Tibial nerve (tissue), 4 donors: ENCODE measurements around the gene CDH13. TPM values are rescaled to one million over a fixed set of nuclear protein-coding genes. Genes with fewer than 3 reads are reported as not detected.

Experiments
- DNase-seq, 2 donors: peaks; one replicate each; pipeline ENCODE4 v3.0.0-alpha.2; 2019; ENCODE audit warnings: low spot score in 2 of 2
- H3K27ac ChIP-seq, 4 donors: fragments of 200-600 bp; sonication (generic) in 3 of 4; one replicate each; pipeline ENCODE4 v1.5.1; 2017 to 2019; ENCODE audit warnings: mild to moderate bottlenecking in 1 of 4
- H3K27me3 ChIP-seq, 2 donors: fragments of 200-600 bp; sonication (generic) in 1 of 2; one replicate each; pipeline versions ENCODE4 v1.5.1 to v1.6.0; 2017 to 2019
- H3K36me3 ChIP-seq, 3 donors: fragments of 200-600 bp; sonication (generic); one replicate each; pipeline ENCODE4 v1.5.1; 2018 to 2019
- H3K4me1 ChIP-seq, 4 donors: fragments of 200-600 bp; sonication (generic) in 3 of 4; one replicate each; pipeline ENCODE4 v1.5.1; 2017 to 2019
- H3K4me3 ChIP-seq, 4 donors: fragments of 200-600 bp; sonication (generic) in 3 of 4; one replicate each; pipeline ENCODE4 v1.5.1; 2017 to 2019; ENCODE audit warnings: mild to moderate bottlenecking in 1 of 4, moderate library complexity in 1 of 4
- H3K9me3 ChIP-seq, 4 donors: fragments of 200-600 bp; sonication (generic) in 3 of 4; one replicate each; pipeline ENCODE4 v1.5.1; 2017 to 2019
- EP300 ChIP-seq, 2 donors: sonication (generic); formaldehyde crosslinking; IDR thresholded peaks; one replicate each; pipeline ENCODE4 v1.6.1; 2017; ENCODE audit warnings: antibody characterized with exemption in 2 of 2, mild to moderate bottlenecking in 1 of 2
- POLR2A ChIP-seq, 2 donors: fragments of 450-650 bp; IDR thresholded peaks; one replicate each; pipeline ENCODE4 v1.6.1; 2017; ENCODE audit warnings: antibody characterized with exemption in 2 of 2, mild to moderate bottlenecking in 2 of 2, moderate library complexity in 2 of 2
- WGBS, 2 donors: methylation state at CpG; one replicate each; pipeline ENCODE4 v1.1.5; 2018; 5-methylcytosine and 5-hydroxymethylcytosine counted together
- total RNA-seq, 4 donors: library from RNA; depleted of rRNA; stranded (reverse); fragments of >200 nt; gene quantifications; one replicate each; pipeline ENCODE4 v1.1.0, GENCODE V29; 2016
- TF ChIP-seq, protein P1 (sequence below), 5 experiments: fragments of 200-600 bp in 3 of 5; fragments of 450-650 bp in 2 of 5; sonication (generic) in 3 of 5; IDR thresholded peaks; one replicate each; pipeline ENCODE4 v1.5.1; 2016 to 2019; ENCODE audit warnings: antibody characterized with exemption in 5 of 5, mild to moderate bottlenecking in 3 of 5, moderate library complexity in 2 of 5

The CDH13 gene
- total RNA-seq, 4 donors from 2014 or later = 4.1 to 14.4 (median 5.8) TPM

DNA sequence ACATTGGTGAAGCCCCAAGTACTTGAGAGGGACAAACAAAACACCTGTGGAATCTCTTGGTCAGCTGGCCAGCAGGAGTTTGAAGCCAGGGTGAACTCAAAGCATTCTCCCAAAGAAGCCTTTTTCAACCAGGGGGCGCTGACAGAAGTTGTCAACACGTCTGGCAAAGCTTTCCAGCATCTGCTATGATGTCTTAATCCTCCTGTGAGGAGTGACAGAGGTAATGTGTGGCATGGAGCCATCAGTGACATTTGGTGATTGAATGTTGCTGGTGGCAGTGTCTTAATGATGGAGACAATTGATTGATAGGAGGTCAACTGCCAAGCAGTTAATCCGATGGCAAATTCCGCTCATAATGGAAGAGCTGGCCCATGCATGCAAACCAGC is 923.4 kb downstream of the CDH13 start:
- peaks cover 0 to 3% (median 0%) of the 10 kb centered on the region in 4 donors for H3K9me3 ChIP-seq
- no peaks in the 10 kb centered on the region for H3K36me3 ChIP-seq
- TF ChIP-seq EP300 (IDR thresholded peaks at IDR 0.05) (no peak), POLR2A (IDR thresholded peaks at IDR 0.05) (no peak)
- TF ChIP-seq, protein P1, sequence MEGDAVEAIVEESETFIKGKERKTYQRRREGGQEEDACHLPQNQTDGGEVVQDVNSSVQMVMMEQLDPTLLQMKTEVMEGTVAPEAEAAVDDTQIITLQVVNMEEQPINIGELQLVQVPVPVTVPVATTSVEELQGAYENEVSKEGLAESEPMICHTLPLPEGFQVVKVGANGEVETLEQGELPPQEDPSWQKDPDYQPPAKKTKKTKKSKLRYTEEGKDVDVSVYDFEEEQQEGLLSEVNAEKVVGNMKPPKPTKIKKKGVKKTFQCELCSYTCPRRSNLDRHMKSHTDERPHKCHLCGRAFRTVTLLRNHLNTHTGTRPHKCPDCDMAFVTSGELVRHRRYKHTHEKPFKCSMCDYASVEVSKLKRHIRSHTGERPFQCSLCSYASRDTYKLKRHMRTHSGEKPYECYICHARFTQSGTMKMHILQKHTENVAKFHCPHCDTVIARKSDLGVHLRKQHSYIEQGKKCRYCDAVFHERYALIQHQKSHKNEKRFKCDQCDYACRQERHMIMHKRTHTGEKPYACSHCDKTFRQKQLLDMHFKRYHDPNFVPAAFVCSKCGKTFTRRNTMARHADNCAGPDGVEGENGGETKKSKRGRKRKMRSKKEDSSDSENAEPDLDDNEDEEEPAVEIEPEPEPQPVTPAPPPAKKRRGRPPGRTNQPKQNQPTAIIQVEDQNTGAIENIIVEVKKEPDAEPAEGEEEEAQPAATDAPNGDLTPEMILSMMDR (IDR thresholded peaks at IDR 0.05) = no peak
- no peaks in the 10 kb centered on the region for H3K27me3 ChIP-seq
- H3K27ac ChIP-seq = no peak overlapping the region
- no peaks in the 10 kb centered on the region for H3K4me1 ChIP-seq
- DNase-seq = no peak
- 58 to 63% methylated on average over 4 of the region's 4 CpGs for WGBS, 2 donors
- no peak overlapping the region for H3K4me3 ChIP-seq

DNA sequence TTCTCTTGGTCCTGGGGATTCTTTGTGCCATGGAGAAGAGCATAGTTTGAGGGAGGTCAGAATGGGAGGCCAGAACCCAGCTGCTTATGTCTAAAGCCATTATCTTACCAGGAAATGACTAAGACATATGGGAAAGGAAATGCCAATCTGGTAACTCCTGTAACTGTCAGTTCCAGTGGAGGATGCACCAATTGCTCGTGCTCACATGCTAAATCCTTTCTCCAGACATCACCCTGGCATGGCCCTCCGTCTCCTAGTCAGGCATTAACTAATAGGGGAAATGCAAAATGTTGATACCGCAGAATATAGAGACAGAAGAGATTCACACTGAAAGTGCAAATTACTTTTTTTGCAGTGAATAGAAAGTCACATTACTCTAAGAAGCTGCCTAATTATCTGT is 925.5 kb downstream of the CDH13 start:
- H3K4me3 ChIP-seq = no peak overlapping the region
- no peaks in the 10 kb centered on the region for H3K36me3 ChIP-seq
- DNase-seq = no peak
- TF ChIP-seq EP300 (IDR thresholded peaks at IDR 0.05) (no peak), POLR2A (IDR thresholded peaks at IDR 0.05) (no peak)
- TF ChIP-seq, protein P1 (IDR thresholded peaks at IDR 0.05) = no peak
- WGBS, 2 donors = 81 to 82% methylated on average over 3 of the region's 3 CpGs
- no peaks in the 10 kb centered on the region for H3K27me3 ChIP-seq
- H3K4me1 ChIP-seq = no peaks in the 10 kb centered on the region
- peaks cover 0 to 2% (median 0%) of the 10 kb centered on the region in 4 donors for H3K9me3 ChIP-seq
- H3K27ac ChIP-seq = no peak overlapping the region

DNA sequence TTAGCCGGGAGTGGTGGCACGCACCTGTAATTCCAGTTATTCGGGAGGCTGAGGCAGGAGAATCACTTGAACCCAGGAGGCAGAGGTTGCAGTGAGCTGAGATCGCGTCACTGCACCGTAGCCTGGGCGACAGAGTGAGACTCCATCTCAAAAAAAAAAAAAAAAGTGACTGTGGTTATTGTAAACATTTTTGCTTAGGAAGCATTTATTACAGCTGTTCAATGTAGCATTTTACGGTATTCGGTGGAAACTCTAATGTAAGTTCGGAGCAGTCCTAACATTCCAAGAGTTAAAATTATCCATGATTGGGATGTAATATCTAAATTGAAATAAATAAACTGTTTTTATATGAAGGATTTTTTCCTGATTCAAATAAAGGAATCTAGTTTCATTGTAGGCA is 926.2 kb downstream of the CDH13 start:
- H3K4me3 ChIP-seq = no peak overlapping the region
- 85 to 88% methylated on average over 10 of the region's 10 CpGs for WGBS, 2 donors
- TF ChIP-seq, protein P1 (IDR thresholded peaks at IDR 0.05) = no peak
- no peak for TF ChIP-seq EP300 (IDR thresholded peaks at IDR 0.05)
- TF ChIP-seq POLR2A (IDR thresholded peaks at IDR 0.05) = no peak
- no peak overlapping the region for H3K27ac ChIP-seq
- H3K27me3 ChIP-seq = no peaks in the 10 kb centered on the region
- DNase-seq = no peak
- H3K9me3 ChIP-seq = no peaks in the 10 kb centered on the region
- no peaks in the 10 kb centered on the region for H3K36me3 ChIP-seq
- H3K4me1 ChIP-seq = no peaks in the 10 kb centered on the region

DNA sequence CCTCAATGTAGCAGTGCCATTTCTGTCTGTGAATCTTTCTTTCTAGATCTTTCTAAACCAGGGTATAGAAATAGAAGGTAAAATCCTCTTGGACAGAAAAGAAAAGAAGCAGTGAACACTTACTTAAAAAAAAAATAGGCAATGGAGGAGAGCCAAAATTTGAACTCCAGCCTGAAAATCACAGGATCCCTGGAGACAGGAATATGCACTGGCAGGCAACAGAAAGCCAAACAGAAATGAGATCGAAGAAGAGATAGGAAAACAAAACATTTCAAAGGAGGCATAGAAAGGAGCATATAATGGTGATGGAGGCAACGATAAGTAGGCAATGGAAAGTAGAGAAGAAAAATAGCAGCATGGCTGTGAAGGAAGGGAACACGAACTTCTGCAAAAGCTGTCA is 927.3 kb downstream of the CDH13 start:
- no peak for TF ChIP-seq EP300 (IDR thresholded peaks at IDR 0.05)
- TF ChIP-seq POLR2A (IDR thresholded peaks at IDR 0.05) = no peak
- TF ChIP-seq, protein P1 (IDR thresholded peaks at IDR 0.05) = no peak

DNA sequence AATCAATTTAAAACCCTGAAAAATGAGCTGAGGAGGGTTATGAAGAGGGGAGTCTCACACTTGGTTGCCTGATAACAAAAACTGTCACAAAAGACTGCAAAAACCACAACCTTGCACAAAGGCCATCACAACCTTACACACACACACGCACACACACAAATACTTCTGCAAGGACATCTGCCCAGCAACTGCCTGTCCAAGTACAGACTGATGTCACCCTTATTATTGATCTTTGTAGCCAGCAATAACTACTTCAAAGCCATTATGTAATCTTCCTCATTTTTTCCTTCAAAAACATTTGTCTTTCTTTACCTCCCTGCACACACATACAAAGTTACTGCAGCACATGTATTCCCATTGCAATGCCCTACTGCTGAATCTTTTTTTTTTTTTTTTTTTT is 927.8 kb downstream of the CDH13 start:
- Histone ChIP-seq H3K27ac (no peak overlapping the region), H3K27me3 (no peaks in the 10 kb centered on the region), H3K4me3 (no peak overlapping the region), H3K9me3 (no peaks in the 10 kb centered on the region), H3K36me3 (no peaks in the 10 kb centered on the region), H3K4me1 (no peaks in the 10 kb centered on the region)
- DNase-seq = no peak
- TF ChIP-seq POLR2A (IDR thresholded peaks at IDR 0.05) = no peak
- no peak for TF ChIP-seq EP300 (IDR thresholded peaks at IDR 0.05)
- TF ChIP-seq, protein P1 (IDR thresholded peaks at IDR 0.05) = no peak
- 83 to 85% methylated on average over 1 of the region's 1 CpG for WGBS, 2 donors

More for the DNA sequence above, 927.3 kb downstream of the CDH13 start:
- Histone ChIP-seq H3K27me3 (no peaks in the 10 kb centered on the region), H3K27ac (no peak overlapping the region), H3K9me3 (no peaks in the 10 kb centered on the region), H3K4me1 (no peaks in the 10 kb centered on the region), H3K4me3 (no peak overlapping the region), H3K36me3 (no peaks in the 10 kb centered on the region)
- WGBS, 2 donors = 56 to 61% methylated on average over 3 of the region's 3 CpGs
- DNase-seq = no peak
